ENCODE data around the gene SLC39A9. TPM values are rescaled to one million over a fixed set of nuclear protein-coding genes. Genes with fewer than 3 reads are reported as not detected.

Gene SLC39A9
- total RNA-seq, 2 experiments from 2014 or later, result 86.5 to 91.7 TPM

- CTCF ChIA-PET (ENCODE audit: unreplicated experiment), result no interaction called here
- BruUV-seq (replicated peaks), result no TSS peak
- H3K36me3 ChIP-seq (ENCODE audit: insufficient read depth, low read length), result peaks cover 49% of the 10 kb centered on the region
- H3K4me2 ChIP-seq (ENCODE audit: low read length), result no peak overlapping the region
- no peak overlapping the region for H3K4me3 ChIP-seq (ENCODE audit: low read depth, low read length, poor library complexity, severe bottlenecking)
- H3K4me1 ChIP-seq (ENCODE audit: insufficient read depth, low read length, poor library complexity, severe bottlenecking), result no peaks in the 10 kb centered on the region
- no peak for DNase-seq (ENCODE audit: low spot score)
- intact Hi-C loops (cut with micrococcal nuclease; ENCODE audit: unreplicated experiment), result no loop called here
- no peak for TF ChIP-seq EZH2phosphoT487 (IDR thresholded peaks at IDR 0.05; ENCODE audit: borderline replicate concordance, low read depth, low read length)
- TF ChIP-seq, protein P1, sequence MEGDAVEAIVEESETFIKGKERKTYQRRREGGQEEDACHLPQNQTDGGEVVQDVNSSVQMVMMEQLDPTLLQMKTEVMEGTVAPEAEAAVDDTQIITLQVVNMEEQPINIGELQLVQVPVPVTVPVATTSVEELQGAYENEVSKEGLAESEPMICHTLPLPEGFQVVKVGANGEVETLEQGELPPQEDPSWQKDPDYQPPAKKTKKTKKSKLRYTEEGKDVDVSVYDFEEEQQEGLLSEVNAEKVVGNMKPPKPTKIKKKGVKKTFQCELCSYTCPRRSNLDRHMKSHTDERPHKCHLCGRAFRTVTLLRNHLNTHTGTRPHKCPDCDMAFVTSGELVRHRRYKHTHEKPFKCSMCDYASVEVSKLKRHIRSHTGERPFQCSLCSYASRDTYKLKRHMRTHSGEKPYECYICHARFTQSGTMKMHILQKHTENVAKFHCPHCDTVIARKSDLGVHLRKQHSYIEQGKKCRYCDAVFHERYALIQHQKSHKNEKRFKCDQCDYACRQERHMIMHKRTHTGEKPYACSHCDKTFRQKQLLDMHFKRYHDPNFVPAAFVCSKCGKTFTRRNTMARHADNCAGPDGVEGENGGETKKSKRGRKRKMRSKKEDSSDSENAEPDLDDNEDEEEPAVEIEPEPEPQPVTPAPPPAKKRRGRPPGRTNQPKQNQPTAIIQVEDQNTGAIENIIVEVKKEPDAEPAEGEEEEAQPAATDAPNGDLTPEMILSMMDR (conservative IDR thresholded peaks at IDR 0.05; ENCODE audit: low read length), result no peak
- H3K9me3 ChIP-seq (ENCODE audit: low read length), result no peaks in the 10 kb centered on the region
- H3K9me2 ChIP-seq (ENCODE audit: insufficient read depth, low read length), result no peaks in the 10 kb centered on the region
- no peaks in the 10 kb centered on the region for H4K20me1 ChIP-seq (ENCODE audit: insufficient read depth, low read length)
- no peak overlapping the region for H2AFZ ChIP-seq (ENCODE audit: low read length)
- H3K27ac ChIP-seq (ENCODE audit: low read depth, low read length, poor library complexity, severe bottlenecking), result no peak overlapping the region
- H3K79me2 ChIP-seq (ENCODE audit: insufficient read depth, low read depth, low read length), result peaks cover 3% of the 10 kb centered on the region; the same call in 1 of the 2 replicates
- POLR2A ChIA-PET, result interaction anchor here (0.6 kb wide), 1 partner anchor 11 kb away, joined by 4 read pairs; no protein-coding TSS in a partner anchor
Observed at GRCh38 chr14:69424149-69424923, 25.8 kb downstream of the SLC39A9 start.

DNA sequence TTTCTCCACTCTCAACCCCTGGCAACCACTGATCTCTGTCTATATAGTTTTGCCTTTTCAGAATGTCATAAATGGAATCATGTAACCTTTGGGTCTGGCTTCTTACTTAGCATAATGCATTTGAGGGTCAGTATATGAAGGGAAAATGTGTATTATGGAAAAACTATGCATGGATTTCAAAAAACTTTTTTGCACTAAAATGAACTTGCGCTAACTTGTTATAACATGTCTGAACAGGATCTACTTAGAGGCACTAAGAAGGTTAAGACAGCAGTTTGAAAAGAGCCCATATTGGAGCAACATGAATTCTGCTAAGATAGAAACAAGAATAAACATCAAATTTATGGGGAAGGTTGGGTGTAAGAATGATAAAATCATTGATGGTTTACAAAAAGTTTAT, 29.1 kb downstream of the SLC39A9 start:
- intact Hi-C loops (cut with micrococcal nuclease; ENCODE audit: unreplicated experiment), result no loop called here
- TF ChIP-seq EZH2phosphoT487 (IDR thresholded peaks at IDR 0.05; ENCODE audit: borderline replicate concordance, low read depth, low read length), result no peak
- TF ChIP-seq, protein P1 (conservative IDR thresholded peaks at IDR 0.05; ENCODE audit: low read length), result no peak
- Histone ChIP-seq H4K20me1 (ENCODE audit: insufficient read depth, low read length) (no peaks in the 10 kb centered on the region), H3K27ac (ENCODE audit: low read depth, low read length, poor library complexity, severe bottlenecking) (no peak overlapping the region), H3K79me2 (ENCODE audit: insufficient read depth, low read depth, low read length) (peaks cover 3% of the 10 kb centered on the region; the same call in 1 of the 2 replicates), H3K36me3 (ENCODE audit: insufficient read depth, low read length) (peaks cover 58% of the 10 kb centered on the region), H3K4me2 (ENCODE audit: low read length) (no peak overlapping the region), H3K4me1 (ENCODE audit: insufficient read depth, low read length, poor library complexity, severe bottlenecking) (no peaks in the 10 kb centered on the region), H3K9me2 (ENCODE audit: insufficient read depth, low read length) (no peaks in the 10 kb centered on the region), H3K4me3 (ENCODE audit: low read depth, low read length, poor library complexity, severe bottlenecking) (no peak overlapping the region), H2AFZ (ENCODE audit: low read length) (no peak overlapping the region), H3K9me3 (ENCODE audit: low read length) (peaks cover 4% of the 10 kb centered on the region; the same call in 1 of the 2 replicates)
- no peak for DNase-seq (ENCODE audit: low spot score)
- BruUV-seq (replicated peaks), result no TSS peak
- POLR2A ChIA-PET, result no interaction called here
- CTCF ChIA-PET (ENCODE audit: unreplicated experiment), result no interaction called here

All from OCI-LY7 (cell line).